GM18951 (cell line): ENCODE results near the gene OTUD7B.

Experiments used
- POLR2A ChIP-seq: IDR thresholded peaks from 4 replicates; pipeline ENCODE4 v1.6.1; 2011; ENCODE audit warnings: mild to moderate bottlenecking; ENCODE audit not compliant: insufficient read length, insufficient read depth; ENCODE audit errors: extremely low read depth
- in situ Hi-C: fragments of 300-500 bp; cut with MboI; formaldehyde crosslinking; loops from one replicate; pipeline ENCODE4 v1.12.0; 2022; ENCODE audit warnings: low sequenced_read_pairs, mixed read lengths, inconsistent platforms; ENCODE audit not compliant: unreplicated experiment

Gene OTUD7B

GRCh38 chr1:149903836-149904491 is 106.6 kb downstream of the OTUD7B start:
- no peak for TF ChIP-seq POLR2A
- in situ Hi-C loops = no loop called here

- in situ Hi-C loops = no loop called here
Measured at GRCh38 chr1:149899460-149900284, 110.9 kb downstream of the OTUD7B start, which contains the start of gene BOLA1. TSS of gene BOLA1 (plus strand) at chr1:149899568. CDS start at chr1:149900060, 492 bp downstream.

GRCh38 chr1:149896575-149896974 is 114.0 kb downstream of the OTUD7B start:
- no peak for TF ChIP-seq POLR2A
- in situ Hi-C loops = no loop called here

More at GRCh38 chr1:149899460-149900284, 110.9 kb downstream of the OTUD7B start, which contains the start of gene BOLA1:
- TF ChIP-seq POLR2A = peak; percentile 75

- TF ChIP-seq POLR2A = no peak
- in situ Hi-C loops = no loop called here
Measured at GRCh38 chr1:149888999-149889289, 121.6 kb downstream of the OTUD7B start.

- TF ChIP-seq POLR2A = peak; percentile 95
- in situ Hi-C loops = no loop called here
Measured at GRCh38 chr1:149888247-149888998, 122.1 kb downstream of the OTUD7B start.
